HepG2 (cell line): Measurements from ENCODE around the gene TPPP2. TPM values are rescaled to one million over a fixed set of nuclear protein-coding genes. Genes with fewer than 3 reads are reported as not detected.

Experiments
- ARNTL ChIP-seq: sonication (generic); formaldehyde crosslinking; IDR thresholded peaks from 2 replicates; pipeline ENCODE4 v1.4.0; 2020; ENCODE audit warnings: mild to moderate bottlenecking, missing genetic modification reagents
- ATF3 ChIP-seq: sonication (generic); formaldehyde crosslinking; IDR thresholded peaks from 2 replicates; pipeline ENCODE4 v1.4.0; 2020; ENCODE audit warnings: missing genetic modification reagents
- CREM ChIP-seq, 2 experiments: sonication (generic) in 1 of 2; formaldehyde crosslinking in 1 of 2; IDR thresholded peaks; 2 replicates each; pipeline versions ENCODE4 v1.4.0 to v1.6.1; 2016 to 2020; ENCODE audit warnings: antibody characterized with exemption in 1 of 2, mild to moderate bottlenecking in 1 of 2, missing genetic modification reagents in 1 of 2
- FLYWCH1 ChIP-seq: sonication (generic); formaldehyde crosslinking; IDR thresholded peaks from 2 replicates; pipeline ENCODE4 v1.8.1; 2023; ENCODE audit warnings: mild to moderate bottlenecking, missing genetic modification reagents
- GMEB2 ChIP-seq: IDR thresholded peaks from 2 replicates; pipeline ENCODE4 v1.6.1; 2016; ENCODE audit warnings: missing biosample characterization, missing genetic modification reagents, low read depth
- JUNB ChIP-seq: sonication (generic); formaldehyde crosslinking; IDR thresholded peaks from 2 replicates; pipeline ENCODE4 v1.8.0; 2022; ENCODE audit warnings: missing genetic modification reagents, mild to moderate bottlenecking, borderline replicate concordance
- KDM4B ChIP-seq: sonication (generic); formaldehyde crosslinking; IDR thresholded peaks from 2 replicates; pipeline ENCODE4 v1.4.0; 2020; ENCODE audit warnings: missing genetic modification reagents
- KDM5A ChIP-seq: fragments of 200-600 bp; sonication (generic); IDR thresholded peaks from 2 replicates; pipeline ENCODE4 v1.7.0; 2018; ENCODE audit warnings: antibody characterized with exemption, mild to moderate bottlenecking, low read length, borderline replicate concordance
- NFKBIZ ChIP-seq: IDR thresholded peaks from 2 replicates; pipeline ENCODE4 v1.6.1; 2018; ENCODE audit warnings: missing genetic modification reagents, missing compliant biosample characterization
- NONO ChIP-seq, 2 experiments: fragments of 450-650 bp in 1 of 2; sonication (generic) in 1 of 2; formaldehyde crosslinking in 1 of 2; IDR thresholded peaks in 1 of 2; conservative IDR thresholded peaks in 1 of 2; 2 replicates each; pipeline versions ENCODE4 v1.6.1 to v1.8.0; 2017 to 2022; ENCODE audit warnings: mild to moderate bottlenecking in 1 of 2, missing genetic modification reagents in 1 of 2, moderate library complexity in 1 of 2
- RAD21 ChIP-seq: fragments of 450-650 bp; formaldehyde crosslinking; IDR thresholded peaks from 2 replicates; pipeline ENCODE4 v1.5.0; 2020; ENCODE audit warnings: mild to moderate bottlenecking
- RELA ChIP-seq: sonication (generic); formaldehyde crosslinking; IDR thresholded peaks from 2 replicates; pipeline ENCODE4 v1.4.0; 2020; ENCODE audit warnings: missing genetic modification reagents
- SAFB2 ChIP-seq: sonication (generic); formaldehyde crosslinking; IDR thresholded peaks from 2 replicates; pipeline ENCODE4 v1.5.1; 2020; ENCODE audit warnings: missing genetic modification reagents, low read depth, mild to moderate bottlenecking, borderline replicate concordance
- SMARCE1 ChIP-seq: fragments of 450-650 bp; IDR thresholded peaks from 2 replicates; pipeline ENCODE4 v1.6.1; 2017; ENCODE audit warnings: borderline replicate concordance
- TFDP2 ChIP-seq: sonication (generic); formaldehyde crosslinking; IDR thresholded peaks from 2 replicates; pipeline ENCODE4 v1.4.0; 2020; ENCODE audit warnings: missing genetic modification reagents
- TGIF2 ChIP-seq: IDR thresholded peaks from 2 replicates; pipeline ENCODE4 v1.6.1; 2016; ENCODE audit warnings: control low read depth, missing compliant biosample characterization
- TP53 ChIP-seq: sonication (generic); formaldehyde crosslinking; conservative IDR thresholded peaks from 2 replicates; pipeline ENCODE4 v1.4.0; 2020; ENCODE audit warnings: missing genetic modification reagents
- ZFP1 ChIP-seq: IDR thresholded peaks from 2 replicates; pipeline ENCODE4 v1.6.1; 2016
- ZMYM2 ChIP-seq: sonication (generic); formaldehyde crosslinking; IDR thresholded peaks from 2 replicates; pipeline ENCODE4 v1.8.0; 2022; ENCODE audit warnings: mild to moderate bottlenecking, missing genetic modification reagents
- ZNF30 ChIP-seq: sonication (generic); formaldehyde crosslinking; IDR thresholded peaks from 2 replicates; pipeline ENCODE4 v1.5.0; 2020; ENCODE audit warnings: mild to moderate bottlenecking, missing genetic modification reagents
- ZNF382 ChIP-seq: sonication (generic); formaldehyde crosslinking; IDR thresholded peaks from 2 replicates; pipeline ENCODE4 v1.5.0; 2020; ENCODE audit warnings: missing genetic modification reagents, mild to moderate bottlenecking, borderline replicate concordance
- ZNF607 ChIP-seq: sonication (generic); formaldehyde crosslinking; IDR thresholded peaks from 2 replicates; pipeline ENCODE4 v1.5.1; 2020; ENCODE audit warnings: missing genetic modification reagents, mild to moderate bottlenecking, borderline replicate concordance
- ZNF629 ChIP-seq: sonication (generic); formaldehyde crosslinking; conservative IDR thresholded peaks from 2 replicates; pipeline ENCODE4 v1.5.0; 2020; ENCODE audit warnings: missing genetic modification reagents
- ZNF740 ChIP-seq: sonication (generic); formaldehyde crosslinking; IDR thresholded peaks from 2 replicates; pipeline ENCODE4 v1.4.0; 2020; ENCODE audit warnings: missing genetic modification reagents
- ZNF749 ChIP-seq: sonication (generic); formaldehyde crosslinking; IDR thresholded peaks from 2 replicates; pipeline ENCODE4 v1.8.0; 2022; ENCODE audit warnings: mild to moderate bottlenecking, missing genetic modification reagents, moderate library complexity, borderline replicate concordance
- ZNF773 ChIP-seq: sonication (generic); formaldehyde crosslinking; IDR thresholded peaks from 2 replicates; pipeline ENCODE4 v1.4.0; 2020; ENCODE audit warnings: missing genetic modification reagents, borderline replicate concordance
- ZNF775 ChIP-seq: sonication (generic); formaldehyde crosslinking; IDR thresholded peaks from 2 replicates; pipeline ENCODE4 v1.4.0; 2020; ENCODE audit warnings: missing genetic modification reagents, mild to moderate bottlenecking, moderate library complexity, borderline replicate concordance
- ZNF790 ChIP-seq: sonication (generic); formaldehyde crosslinking; IDR thresholded peaks from 2 replicates; pipeline ENCODE4 v1.8.0; 2022; ENCODE audit warnings: missing genetic modification reagents, mild to moderate bottlenecking, borderline replicate concordance
- ZZZ3 ChIP-seq: sonication (generic); formaldehyde crosslinking; IDR thresholded peaks from 2 replicates; pipeline ENCODE4 v1.4.0; 2020; ENCODE audit warnings: missing genetic modification reagents, mild to moderate bottlenecking, borderline replicate concordance
- polyA plus RNA-seq, 8 experiments: library from polyadenylated mRNA; depleted of rRNA in 3 of 8; stranded (reverse) in 7 of 8; unstranded in 1 of 8; fragments of >200 nt; fragmentation: Illumina TruSeq in 4 of 8; extraction: Trizol in 4 of 8; gene quantifications; 2 replicates each; pipeline versions ENCODE4 v1.2.1 to v1.2.3, GENCODE V29; 2011 to 2016; ENCODE audit warnings: low read depth in 4 of 8, missing spikeins in 1 of 8, mixed read lengths in 1 of 8; ENCODE audit not compliant: insufficient read depth in 1 of 8
- total RNA-seq, 5 experiments: library from RNA; depleted of rRNA; stranded (reverse); fragments of >200 nt; fragmentation: Illumina TruSeq; extraction: Trizol; gene quantifications; 2 replicates each; pipeline ENCODE4 v1.2.3, GENCODE V29; 2016; ENCODE audit warnings: low read depth in 1 of 5

TPPP2 gene
- total and polyA plus RNA-seq, 2 of the 13 experiments (the other 11 are each of a cell fraction or from before 2014, with no cell fraction given) = 0.58 to 4.2 TPM

- TF ChIP-seq KDM4B (CRISPR knock-in tag) (peak; percentile 78; the same call in 1 of the 2 replicates), ZNF790 (no peak), ZZZ3 (CRISPR knock-in tag) (no peak), ZNF773 (CRISPR knock-in tag) (no peak), ZNF30 (CRISPR knock-in tag) (no peak), NFKBIZ (CRISPR knock-in tag) (no peak; the same call in 1 of the 2 replicates), ZNF382 (CRISPR knock-in tag) (no peak), ZMYM2 (CRISPR knock-in tag) (peak; percentile 77; the same call in 1 of the 2 replicates), ZNF629 (peak; percentile 65), RAD21 (CRISPR knock-in tag) (peak; percentile 32; the same call in 1 of the 2 replicates), GMEB2 (CRISPR knock-in tag) (no peak), JUNB (CRISPR knock-in tag) (no peak), ARNTL (CRISPR knock-in tag) (peak; percentile 80; the same call in 1 of the 2 replicates), ZNF775 (CRISPR knock-in tag) (0 out of 2 replicates have a peak, but pooled peaks have one; percentile 2), SMARCE1 (no peak), RELA (CRISPR knock-in tag) (no peak), TFDP2 (peak; percentile 69; the same call in 1 of the 2 replicates), SAFB2 (CRISPR knock-in tag) (no peak; the same call in 1 of the 2 replicates), TGIF2 (CRISPR knock-in tag) (no peak), FLYWCH1 (CRISPR knock-in tag) (no peak), TP53 (no peak), ATF3 (no peak; the same call in 1 of the 2 replicates), CREM (IDR thresholded peaks at IDR 0.05) (peak; percentile 92), CREM (CRISPR knock-in tag; IDR thresholded peaks at IDR 0.05) (no peak), ZFP1 (CRISPR knock-in tag) (peak; percentile 96), ZNF607 (CRISPR knock-in tag) (no peak; the same call in 1 of the 2 replicates), ZNF740 (CRISPR knock-in tag) (no peak), NONO (IDR thresholded peaks at IDR 0.05) (no peak), NONO (CRISPR knock-in tag; conservative IDR thresholded peaks at IDR 0.05) (peak; percentile 94), KDM5A (no peak), ZNF749 (CRISPR knock-in tag) (no peak)
These were observed 24.2 kb downstream of the TPPP2 start (continued) for GRCh38 chr14:21054123-21054767.
